ENCODE measurements around the gene TPM1. TPM values are rescaled to one million over a fixed set of nuclear protein-coding genes. Genes with fewer than 3 reads are reported as not detected.
A peak's percentile ranks its signal among the peaks of the same experiment; 100 is the strongest.

Gene TPM1
- total RNA-seq, 1 experiment from 2014 or later, result 748 TPM

DNA sequence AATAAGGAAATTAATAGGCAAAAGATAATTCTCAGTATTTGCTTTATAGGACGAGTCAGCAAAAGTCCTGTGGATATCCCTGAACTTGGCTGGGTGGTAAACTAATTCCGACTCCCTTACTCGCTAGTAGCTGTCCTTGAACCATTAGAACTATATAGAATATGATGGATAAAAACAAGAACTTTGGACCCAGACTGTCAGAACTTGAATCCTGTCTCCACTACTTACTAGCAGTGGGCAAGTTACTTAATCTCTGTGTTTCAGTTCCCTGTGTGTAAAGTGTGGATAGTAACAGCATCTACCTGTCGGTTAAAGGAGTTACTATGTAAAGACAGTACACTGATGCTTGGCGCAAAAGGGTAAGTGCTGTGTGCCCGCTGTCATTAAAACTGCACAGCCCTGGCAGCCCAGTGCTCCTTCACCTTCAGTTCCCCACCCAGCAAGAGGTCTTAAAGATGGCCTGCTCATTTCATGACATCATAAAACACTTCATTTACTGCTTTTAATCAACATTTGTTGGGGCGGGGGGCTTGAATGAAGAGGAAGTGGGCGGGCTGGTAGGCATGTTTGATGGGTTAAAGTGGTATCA lies 7.3 kb downstream of the TPM1 start:
- H2BK5ac ChIP-seq (ENCODE audit: insufficient read length, low read length), result no peak overlapping the region
- H4K20me1 ChIP-seq (ENCODE audit: control insufficient read depth, insufficient read depth, insufficient read length), result no peaks in the 10 kb centered on the region
- WGBS (ENCODE audit: extremely low coverage, insufficient read length, low lambda C conversion rate), result no CpG with 5 or more reads among the region's 8 CpGs
- H3K14ac ChIP-seq (ENCODE audit: insufficient read depth, low read length), result no peak overlapping the region
- no peak overlapping the region for H4K8ac ChIP-seq (replicated peaks; ENCODE audit: insufficient read length, low read depth, low read length)
- H3K27ac ChIP-seq (ENCODE audit: insufficient read length, low read depth, low read length), result no peak overlapping the region
- Mint-ChIP-seq H3K4me1 (peaks cover 79 to 81% of the 10 kb centered on the region in 2 experiments), H3K36me3 (ENCODE audit: insufficient read depth in 1 of 3, low read depth in 3 of 3) (peaks cover 17 to 90% (median 73%) of the 10 kb centered on the region in 3 experiments), H3K27ac (peak overlapping the region in 1 of 3 experiments; percentile 55; a peak in 1 of 7 replicates), H3K27me3 (ENCODE audit: low read depth) (peaks cover 1% of the 10 kb centered on the region; the same call in 1 of the 2 replicates), H3K4me3 (peak overlapping the region in 1 of 2 experiments; percentile 91; a peak in 3 of 5 replicates), H3K9me3 (no peaks in the 10 kb centered on the region)
- no peaks in the 10 kb centered on the region for H3K27me3 ChIP-seq (ENCODE audit: insufficient read depth, low read length)
- H3K56ac ChIP-seq (ENCODE audit: insufficient read length, low read depth, low read length), result no peak overlapping the region
- no peak overlapping the region for H3K4ac ChIP-seq (ENCODE audit: low read depth, low read length)
- H4K91ac ChIP-seq (ENCODE audit: insufficient read length, low read depth, low read length), result no peak overlapping the region
- no peak overlapping the region for H2BK20ac ChIP-seq (ENCODE audit: low read depth, low read length, poor library complexity, severe bottlenecking)
- no peak overlapping the region for H3K18ac ChIP-seq (ENCODE audit: insufficient read length, low read depth, low read length)
- no peaks in the 10 kb centered on the region for H3K79me1 ChIP-seq (ENCODE audit: insufficient read depth, low read depth, low read length, poor library complexity, severe bottlenecking)
- H3K79me2 ChIP-seq (ENCODE audit: insufficient read depth, low read length), result peaks cover 6% of the 10 kb centered on the region; the same call in 1 of the 2 replicates
- no peaks in the 10 kb centered on the region for H3K9me3 ChIP-seq (ENCODE audit: control insufficient read depth, low read depth, low read length)
- H3K4me2 ChIP-seq (ENCODE audit: insufficient read depth, insufficient read length, low read length), result peak overlapping the region; percentile 87
- H2BK15ac ChIP-seq (ENCODE audit: low read depth, low read length), result no peak overlapping the region
- no peak overlapping the region for H3K9ac ChIP-seq (ENCODE audit: extremely low read depth, insufficient read length, low read length)
- no peak overlapping the region for H3T11ph ChIP-seq (ENCODE audit: low read length)
- TF ChIP-seq, protein P1, sequence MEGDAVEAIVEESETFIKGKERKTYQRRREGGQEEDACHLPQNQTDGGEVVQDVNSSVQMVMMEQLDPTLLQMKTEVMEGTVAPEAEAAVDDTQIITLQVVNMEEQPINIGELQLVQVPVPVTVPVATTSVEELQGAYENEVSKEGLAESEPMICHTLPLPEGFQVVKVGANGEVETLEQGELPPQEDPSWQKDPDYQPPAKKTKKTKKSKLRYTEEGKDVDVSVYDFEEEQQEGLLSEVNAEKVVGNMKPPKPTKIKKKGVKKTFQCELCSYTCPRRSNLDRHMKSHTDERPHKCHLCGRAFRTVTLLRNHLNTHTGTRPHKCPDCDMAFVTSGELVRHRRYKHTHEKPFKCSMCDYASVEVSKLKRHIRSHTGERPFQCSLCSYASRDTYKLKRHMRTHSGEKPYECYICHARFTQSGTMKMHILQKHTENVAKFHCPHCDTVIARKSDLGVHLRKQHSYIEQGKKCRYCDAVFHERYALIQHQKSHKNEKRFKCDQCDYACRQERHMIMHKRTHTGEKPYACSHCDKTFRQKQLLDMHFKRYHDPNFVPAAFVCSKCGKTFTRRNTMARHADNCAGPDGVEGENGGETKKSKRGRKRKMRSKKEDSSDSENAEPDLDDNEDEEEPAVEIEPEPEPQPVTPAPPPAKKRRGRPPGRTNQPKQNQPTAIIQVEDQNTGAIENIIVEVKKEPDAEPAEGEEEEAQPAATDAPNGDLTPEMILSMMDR (conservative IDR thresholded peaks at IDR 0.05), result no peak
- H2BK12ac ChIP-seq (ENCODE audit: insufficient read length, low read depth, low read length), result no peak overlapping the region
- H2AK5ac ChIP-seq (ENCODE audit: insufficient read length, low read length), result no peak overlapping the region
- peaks cover 7% of the 10 kb centered on the region for H3K4me1 ChIP-seq (ENCODE audit: insufficient read depth, low read length)
- no peak overlapping the region for H2BK120ac ChIP-seq (ENCODE audit: low read depth, low read length, poor library complexity, severe bottlenecking)
- H2AFZ ChIP-seq (ENCODE audit: low read length), result no peak overlapping the region
- peaks cover 8% of the 10 kb centered on the region for H3K23me2 ChIP-seq (ENCODE audit: insufficient read length, low read depth, low read length, poor library complexity, severe bottlenecking)
- no peak for DNase-seq
- H4K5ac ChIP-seq (ENCODE audit: insufficient read length, low read depth, low read length), result no peak overlapping the region
- H3K23ac ChIP-seq (ENCODE audit: insufficient read length, low read depth, low read length), result no peak overlapping the region

All from H9 (cell line).